GM12801 (cell line): ENCODE measurements around the gene CREBBP.

Experiments
- TF ChIP-seq, protein P1 (sequence below): IDR thresholded peaks from one replicate; pipeline ENCODE4 v1.5.1; 2011; ENCODE audit warnings: control low read depth; ENCODE audit not compliant: insufficient read length; ENCODE audit errors: extremely low read depth

Gene CREBBP

DNA sequence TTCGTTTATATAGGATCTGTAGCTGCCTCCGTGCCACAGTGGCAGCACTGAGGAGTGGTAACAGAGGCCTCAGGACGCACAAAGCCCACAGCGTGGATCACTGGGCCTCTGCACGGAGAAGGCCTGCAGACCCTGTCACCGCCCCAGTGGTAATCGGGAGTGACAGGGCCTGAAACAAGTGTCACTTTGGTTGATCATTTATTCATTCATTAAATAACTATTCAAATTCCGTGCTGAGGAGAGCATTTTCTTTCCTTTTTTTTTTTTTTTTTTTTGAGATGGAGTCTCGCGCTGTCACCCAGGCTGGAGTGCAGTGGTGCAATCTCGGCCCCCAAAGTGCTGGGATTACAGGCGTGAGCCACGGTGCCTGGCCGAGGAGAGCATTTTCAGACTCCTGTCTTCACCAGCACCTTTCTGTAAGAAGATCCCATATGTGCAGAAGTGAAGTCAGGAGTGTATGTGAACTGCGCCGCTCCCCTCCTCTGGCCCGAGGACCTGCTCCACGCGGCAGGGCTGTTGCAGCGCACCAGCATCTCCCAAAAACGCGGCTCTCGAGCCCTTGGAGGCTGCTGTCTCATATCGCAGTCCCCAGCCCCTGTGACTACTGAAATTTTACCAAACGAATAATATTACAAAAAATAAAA lies 118.3 kb downstream of the CREBBP start:
- TF ChIP-seq, protein P1, sequence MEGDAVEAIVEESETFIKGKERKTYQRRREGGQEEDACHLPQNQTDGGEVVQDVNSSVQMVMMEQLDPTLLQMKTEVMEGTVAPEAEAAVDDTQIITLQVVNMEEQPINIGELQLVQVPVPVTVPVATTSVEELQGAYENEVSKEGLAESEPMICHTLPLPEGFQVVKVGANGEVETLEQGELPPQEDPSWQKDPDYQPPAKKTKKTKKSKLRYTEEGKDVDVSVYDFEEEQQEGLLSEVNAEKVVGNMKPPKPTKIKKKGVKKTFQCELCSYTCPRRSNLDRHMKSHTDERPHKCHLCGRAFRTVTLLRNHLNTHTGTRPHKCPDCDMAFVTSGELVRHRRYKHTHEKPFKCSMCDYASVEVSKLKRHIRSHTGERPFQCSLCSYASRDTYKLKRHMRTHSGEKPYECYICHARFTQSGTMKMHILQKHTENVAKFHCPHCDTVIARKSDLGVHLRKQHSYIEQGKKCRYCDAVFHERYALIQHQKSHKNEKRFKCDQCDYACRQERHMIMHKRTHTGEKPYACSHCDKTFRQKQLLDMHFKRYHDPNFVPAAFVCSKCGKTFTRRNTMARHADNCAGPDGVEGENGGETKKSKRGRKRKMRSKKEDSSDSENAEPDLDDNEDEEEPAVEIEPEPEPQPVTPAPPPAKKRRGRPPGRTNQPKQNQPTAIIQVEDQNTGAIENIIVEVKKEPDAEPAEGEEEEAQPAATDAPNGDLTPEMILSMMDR, result no peak

DNA sequence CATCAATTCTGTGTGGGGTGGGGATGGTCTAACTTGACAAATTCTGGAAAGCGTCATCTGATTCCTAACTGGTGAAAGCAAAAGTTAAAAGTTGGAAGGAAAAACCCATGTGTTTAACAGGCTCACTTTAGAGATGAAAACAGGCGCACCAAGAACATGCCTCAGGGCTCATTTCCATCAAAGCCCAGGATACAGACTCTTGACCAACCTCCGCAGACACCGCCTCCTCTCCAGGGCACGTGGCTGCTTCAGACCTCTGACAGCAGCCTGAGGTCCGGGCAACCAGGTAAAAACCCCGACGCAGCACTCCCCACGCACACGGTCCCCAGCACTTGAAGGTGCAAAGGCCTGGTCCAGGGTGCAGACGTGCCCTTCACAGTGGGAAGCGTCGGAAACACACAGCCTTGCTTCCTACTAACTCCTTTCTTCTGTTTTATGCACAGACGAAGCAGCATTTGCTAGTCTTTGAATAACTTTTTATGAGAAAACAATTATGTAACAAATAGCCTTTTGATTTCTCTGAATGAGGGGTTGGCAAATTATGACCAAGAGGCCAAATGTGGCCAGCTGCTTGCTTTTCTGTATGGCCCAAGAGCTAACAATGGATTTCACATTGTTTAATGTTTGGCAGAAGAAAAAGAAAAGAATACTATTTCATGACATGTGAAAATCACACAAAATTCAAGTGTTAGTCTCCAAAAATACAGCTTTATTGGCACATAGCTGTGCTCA lies 119.0 kb downstream of the CREBBP start:
- TF ChIP-seq, protein P1, result no peak

DNA sequence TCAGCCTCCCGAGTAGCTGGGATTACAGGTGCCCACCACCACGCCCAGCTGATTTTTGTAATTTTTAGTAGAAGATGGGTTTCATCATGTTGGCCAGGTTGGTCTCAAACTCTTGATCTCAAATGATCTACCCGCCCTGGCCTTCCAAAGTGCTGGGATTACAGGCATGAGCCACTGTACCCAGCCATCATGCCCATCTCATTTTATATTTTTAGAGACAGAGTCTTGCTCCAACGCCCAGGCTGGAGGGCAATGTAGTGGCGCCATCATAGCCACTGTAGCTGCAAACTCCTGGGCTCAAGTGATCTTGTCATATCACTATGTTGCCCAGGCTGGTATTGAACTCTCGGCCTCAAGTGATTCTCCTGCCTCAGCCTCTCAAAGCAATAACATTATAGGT lies 120.0 kb downstream of the CREBBP start:
- TF ChIP-seq, protein P1, result no peak

DNA sequence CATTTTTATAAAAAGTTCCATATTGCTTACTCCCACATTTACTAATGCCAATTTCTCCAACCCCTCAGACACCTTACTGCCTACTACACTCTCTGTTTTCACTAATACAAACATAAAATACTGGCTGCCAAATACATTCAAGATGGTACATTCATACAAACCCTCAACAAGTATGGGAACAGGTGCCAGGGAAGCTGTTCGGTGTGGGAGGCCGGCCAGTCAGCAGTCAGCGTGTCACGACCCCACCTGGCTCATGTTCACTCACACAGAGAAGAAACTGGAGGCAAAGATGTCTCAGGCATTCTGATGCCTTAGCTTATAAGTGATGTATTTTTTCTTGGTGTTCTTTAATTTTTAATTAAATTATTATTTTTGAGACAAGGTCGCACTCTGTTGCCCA lies 120.8 kb downstream of the CREBBP start:
- TF ChIP-seq, protein P1, result no peak

DNA sequence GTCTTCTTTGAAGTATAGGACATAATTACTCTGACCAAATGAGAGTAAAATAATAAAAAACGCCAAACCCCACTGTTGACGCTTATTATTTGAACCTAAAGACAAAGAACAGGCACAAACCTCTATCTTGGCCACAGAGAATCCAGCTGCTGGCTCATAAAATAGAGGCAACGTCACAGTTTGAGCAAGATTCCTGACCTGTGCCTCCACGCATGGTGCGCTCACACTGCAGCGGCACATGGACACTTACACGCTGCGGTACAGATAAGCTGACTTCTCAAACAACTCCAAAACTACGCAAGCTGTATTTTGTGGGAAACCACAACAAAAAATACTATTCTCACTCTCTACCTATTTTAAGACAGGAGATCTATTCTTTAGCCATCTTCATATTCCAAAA lies 124.4 kb downstream of the CREBBP start:
- TF ChIP-seq, protein P1, result no peak

DNA sequence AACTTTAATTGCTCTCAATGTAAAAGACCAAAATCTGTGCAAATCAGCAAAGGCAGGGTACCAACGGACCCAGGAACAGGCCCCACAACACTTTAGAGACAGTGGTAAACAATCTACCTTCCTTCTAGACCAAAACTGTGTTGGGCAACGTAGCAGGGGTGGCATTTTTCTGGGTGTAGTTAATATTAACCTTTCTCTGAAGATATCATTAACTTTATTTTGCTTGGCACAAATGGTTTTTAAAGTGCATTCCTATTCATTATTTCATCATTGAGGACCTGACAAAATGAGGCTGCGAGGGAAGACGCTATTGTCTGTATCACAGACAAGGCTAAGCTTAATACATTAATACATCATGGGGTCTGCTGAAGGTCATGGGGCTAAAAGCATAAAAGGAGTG lies 125.3 kb downstream of the CREBBP start:
- TF ChIP-seq, protein P1, result no peak

DNA sequence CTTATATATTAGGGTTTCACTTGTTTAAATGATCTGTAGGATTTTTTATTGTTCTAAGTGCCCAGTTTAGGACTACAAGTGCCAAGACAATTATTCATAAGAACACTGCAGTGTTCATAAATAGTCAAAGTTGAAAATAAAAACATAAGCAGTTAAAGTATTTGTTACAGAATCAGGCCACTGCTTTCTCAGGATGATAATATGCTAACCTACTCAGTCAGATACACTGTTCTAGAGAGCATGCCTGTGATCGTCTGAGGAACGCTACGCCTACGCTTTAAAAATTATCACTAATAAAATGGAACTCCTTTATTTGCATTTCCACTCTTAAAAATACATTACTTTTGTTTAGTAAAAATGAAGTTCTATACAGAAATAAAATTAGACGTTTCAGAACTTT lies 125.7 kb downstream of the CREBBP start:
- TF ChIP-seq, protein P1, result no peak
